GM10847 (cell line): ENCODE data around the gene ZC2HC1B.

ENCODE experiments used
- POLR2A ChIP-seq: IDR thresholded peaks from 2 replicates; pipeline ENCODE4 v1.6.1; 2011; ENCODE audit not compliant: insufficient read length; ENCODE audit errors: extremely low read depth

ZC2HC1B gene

GRCh38 chr6:143912671-143913070 is 48.4 kb downstream of the ZC2HC1B start:
- no peak for TF ChIP-seq POLR2A

- no peak for TF ChIP-seq POLR2A
Measured at GRCh38 chr6:143928853-143929252, 64.6 kb downstream of the ZC2HC1B start.

- no peak for TF ChIP-seq POLR2A
Measured at GRCh38 chr6:143929975-143930374, 65.7 kb downstream of the ZC2HC1B start.

- no peak for TF ChIP-seq POLR2A
Measured at GRCh38 chr6:143934331-143934730, 70.1 kb downstream of the ZC2HC1B start.

- TF ChIP-seq POLR2A, result no peak
Measured at GRCh38 chr6:143934867-143935266, 70.6 kb downstream of the ZC2HC1B start.

GRCh38 chr6:143936347-143936746 is 72.1 kb downstream of the ZC2HC1B start:
- TF ChIP-seq POLR2A, result no peak

GRCh38 chr6:143936778-143937667 is 72.7 kb downstream of the ZC2HC1B start:
- TF ChIP-seq POLR2A, result no peak

- no peak for TF ChIP-seq POLR2A
Measured at GRCh38 chr6:143937668-143937970, 73.3 kb downstream of the ZC2HC1B start.

GRCh38 chr6:143939364-143939763 is 75.1 kb downstream of the ZC2HC1B start:
- no peak for TF ChIP-seq POLR2A

GRCh38 chr6:143940011-143940597 is 75.8 kb downstream of the ZC2HC1B start:
- no peak for TF ChIP-seq POLR2A

GRCh38 chr6:143941852-143942627 is 77.8 kb downstream of the ZC2HC1B start:
- TF ChIP-seq POLR2A, result no peak

- no peak for TF ChIP-seq POLR2A
Measured at GRCh38 chr6:143948208-143948607, 83.9 kb downstream of the ZC2HC1B start.

- no peak for TF ChIP-seq POLR2A
Measured at GRCh38 chr6:143949535-143949934, 85.3 kb downstream of the ZC2HC1B start.

GRCh38 chr6:143949962-143950361 is 85.7 kb downstream of the ZC2HC1B start:
- no peak for TF ChIP-seq POLR2A

GRCh38 chr6:143950875-143951274 is 86.6 kb downstream of the ZC2HC1B start:
- no peak for TF ChIP-seq POLR2A
